ENCODE data around the gene PDS5A.

- TF ChIP-seq POLR2AphosphoS5 (IDR thresholded peaks at IDR 0.05) (no peak), CTCF (IDR thresholded peaks at IDR 0.05 in 8 of 11, conservative IDR thresholded peaks at IDR 0.05 in 3 of 11) (no peak), POLR2A (IDR thresholded peaks at IDR 0.05) (no peak)
Measured at GRCh38 chr4:39893693-39894072, 84.0 kb downstream of the PDS5A start.
